HepG2 (cell line): ENCODE results near the gene CYP19A1. TPM values are rescaled to one million over a fixed set of nuclear protein-coding genes. Genes with fewer than 3 reads are reported as not detected.

Experiments used
- ATAC-seq: fragments of 200-7000 bp; cut with Tn5 transposase; 3 replicates; pipeline ENCODE4 v1.9.1; 2020; ENCODE audit warnings: mild to moderate bottlenecking, moderate library complexity
- BruUV-seq: library from RNA; stranded (reverse); fragments of 400-500 nt; replicated peaks from 2 replicates; lab custom pipeline; 2021; lab: Mats Ljungman, UMichigan
- CTCF ChIA-PET: fragments of 300-600 bp; formaldehyde crosslinking; extraction: SDS; loops from one replicate; lab custom pipeline; 2021; ENCODE audit warnings: low total read pairs, inconsistent platforms, low intra/inter-chr PET ratio; lab: Yijun Ruan, JAX
- POLR2A ChIA-PET: fragments of 350-600 bp; sonication (Branson Sonifier 250); formaldehyde crosslinking; loops from one replicate; lab custom pipeline; 2020; ENCODE audit warnings: antibody characterized with exemption, inconsistent platforms; lab: Yijun Ruan, JAX
- DNase-seq: peaks from one replicate; pipeline ENCODE4 v3.0.0-alpha.2; 2015; ENCODE audit warnings: low spot score
- FAIRE-seq: peaks from 3 replicates; lab custom pipeline; 2011; peaks lifted over from hg19 to GRCh38; lab: Jason Lieb, UNC
- H2AFZ ChIP-seq: one replicate; pipeline ENCODE4 v1.6.1; 2011; ENCODE audit warnings: low read length, inconsistent platforms
- H3K27ac ChIP-seq: fragments of 300-600 bp; 3 replicates; pipeline ENCODE4 v1.8.0; 2011; ENCODE audit warnings: mixed run types, mild to moderate bottlenecking, mixed read lengths, low read length, inconsistent platforms; ENCODE audit not compliant: insufficient read depth; ENCODE audit errors: extremely low read length
- H3K27me3 ChIP-seq, 2 experiments: fragments of 200-600 bp in 1 of 2; 2 replicates in 1 of 2; 3 replicates in 1 of 2; pipeline versions ENCODE4 v1.6.0 to v1.8.0; 2011; ENCODE audit warnings: low read length in 2 of 2, mild to moderate bottlenecking in 2 of 2, moderate library complexity in 2 of 2, inconsistent platforms in 1 of 2; ENCODE audit not compliant: insufficient read depth in 2 of 2, control insufficient read depth in 1 of 2
- H3K36me3 ChIP-seq, 2 experiments: fragments of 200-600 bp in 1 of 2; replicated peaks in 1 of 2; 2 replicates in 1 of 2; 3 replicates in 1 of 2; pipeline versions ENCODE4 v1.5.1 to v1.8.0; 2011; ENCODE audit warnings: low read length in 2 of 2, inconsistent platforms in 1 of 2; ENCODE audit not compliant: insufficient read depth in 2 of 2, control insufficient read depth in 1 of 2
- H3K4me1 ChIP-seq: 2 replicates; pipeline ENCODE4 v1.5.1; 2012; ENCODE audit warnings: low read length, inconsistent platforms; ENCODE audit not compliant: insufficient read depth
- H3K4me2 ChIP-seq: 2 replicates; pipeline ENCODE4 v1.6.0; 2011; ENCODE audit warnings: low read depth, low read length, inconsistent platforms
- H3K4me3 ChIP-seq, 3 experiments: fragments of 200-600 bp in 1 of 3; sonication (generic), shearing (Covaris generic) in 1 of 3; replicated peaks in 1 of 3; 2 replicates each; pipeline ENCODE4 v1.5.1; 2011 to 2016; ENCODE audit warnings: low read length in 3 of 3, inconsistent platforms in 2 of 3, low read depth in 2 of 3, mild to moderate bottlenecking in 2 of 3, control low read depth in 1 of 3, mixed read lengths in 1 of 3; ENCODE audit not compliant: insufficient read depth in 1 of 3
- H3K79me2 ChIP-seq: one replicate; pipeline ENCODE4 v1.6.1; 2011; ENCODE audit warnings: low read length, inconsistent platforms; ENCODE audit not compliant: insufficient read depth
- H3K9ac ChIP-seq: 2 replicates; pipeline ENCODE4 v1.6.0; 2011; ENCODE audit warnings: mild to moderate bottlenecking, low read depth, low read length, inconsistent platforms; ENCODE audit not compliant: insufficient read depth
- H3K9me3 ChIP-seq: 2 replicates; pipeline ENCODE4 v1.5.1; 2012; ENCODE audit warnings: mild to moderate bottlenecking, low read length
- H4K20me1 ChIP-seq: 2 replicates; pipeline ENCODE4 v1.6.0; 2011; ENCODE audit warnings: inconsistent platforms, mild to moderate bottlenecking, low read length, moderate library complexity; ENCODE audit not compliant: insufficient read depth
- ARNT ChIP-seq: fragments of 450-650 bp; IDR thresholded peaks from 2 replicates; pipeline ENCODE4 v1.6.1; 2017
- BCL6 ChIP-seq: IDR thresholded peaks from 2 replicates; pipeline ENCODE4 v1.6.1; 2016; ENCODE audit warnings: missing genetic modification reagents, missing compliant biosample characterization
- EEA1 ChIP-seq: sonication (generic); formaldehyde crosslinking; IDR thresholded peaks from 2 replicates; pipeline ENCODE4 v1.5.1; 2020; ENCODE audit warnings: mild to moderate bottlenecking, missing genetic modification reagents, borderline replicate concordance
- EED ChIP-seq: sonication (generic); formaldehyde crosslinking; IDR thresholded peaks from 2 replicates; pipeline ENCODE4 v1.5.0; 2020; ENCODE audit warnings: mild to moderate bottlenecking, missing genetic modification reagents
- ELF3 ChIP-seq: IDR thresholded peaks from 2 replicates; pipeline ENCODE4 v1.6.1; 2016; ENCODE audit warnings: missing genetic modification reagents, missing compliant biosample characterization
- GATAD1 ChIP-seq: IDR thresholded peaks from 2 replicates; pipeline ENCODE4 v1.6.1; 2016; ENCODE audit warnings: missing genetic modification reagents, missing compliant biosample characterization
- HHEX ChIP-seq: IDR thresholded peaks from 2 replicates; pipeline ENCODE4 v1.6.1; 2016; ENCODE audit warnings: control low read depth
- HOXA5 ChIP-seq: sonication (generic); formaldehyde crosslinking; IDR thresholded peaks from 2 replicates; pipeline ENCODE4 v1.4.0; 2020; ENCODE audit warnings: missing genetic modification reagents
- ISL2 ChIP-seq: sonication (generic); formaldehyde crosslinking; IDR thresholded peaks from 2 replicates; pipeline ENCODE4 v1.5.0; 2020; ENCODE audit warnings: missing genetic modification reagents
- KDM5A ChIP-seq: fragments of 200-600 bp; sonication (generic); IDR thresholded peaks from 2 replicates; pipeline ENCODE4 v1.7.0; 2018; ENCODE audit warnings: antibody characterized with exemption, mild to moderate bottlenecking, low read length, borderline replicate concordance
- RBM39 ChIP-seq: fragments of 200-400 bp; formaldehyde crosslinking; IDR thresholded peaks from one replicate; pipeline ENCODE4 v1.6.1; 2018; ENCODE audit warnings: antibody characterized with exemption, mild to moderate bottlenecking, low read depth, low read length; ENCODE audit not compliant: poor library complexity, severe bottlenecking
- RCOR2 ChIP-seq: IDR thresholded peaks from 2 replicates; pipeline ENCODE4 v1.6.1; 2016; ENCODE audit warnings: missing biosample characterization, missing genetic modification reagents
- YY1 ChIP-seq: IDR thresholded peaks from 2 replicates; pipeline ENCODE4 v1.6.1; 2011; ENCODE audit warnings: low read length, low read depth, moderate library complexity, mild to moderate bottlenecking; ENCODE audit not compliant: insufficient read depth, insufficient replicate concordance
- ZBTB33 ChIP-seq: sonication (generic); formaldehyde crosslinking; IDR thresholded peaks from 2 replicates; pipeline ENCODE4 v1.4.0; 2020; ENCODE audit warnings: missing genetic modification reagents
- ZNF180 ChIP-seq: sonication (generic); formaldehyde crosslinking; IDR thresholded peaks from 2 replicates; pipeline ENCODE4 v1.4.0; 2020; ENCODE audit warnings: low read depth, missing genetic modification reagents, borderline replicate concordance
- whole genome bisulfite sequencing: methylation state at CpG from one replicate; pipeline ENCODE4 v1.1.6; 2017; ENCODE audit warnings: low lambda C conversion rate; 5-methylcytosine and 5-hydroxymethylcytosine counted together
- in situ Hi-C: cut with HindIII; loops from 2 replicates; pipeline ENCODE4 v1.10.0; 2017; ENCODE audit warnings: low pct_unique_long_range_greater_than_20kb; ENCODE audit not compliant: extremely low pct_ligation_motif_present
- intact Hi-C: fragments of 100-400 bp; cut with micrococcal nuclease; formaldehyde crosslinking; loops from one replicate; pipeline ENCODE4 v1.10.0; 2022; ENCODE audit not compliant: unreplicated experiment
- polyA plus RNA-seq, 8 experiments: library from polyadenylated mRNA; depleted of rRNA in 3 of 8; stranded (reverse) in 7 of 8; unstranded in 1 of 8; fragments of >200 nt; fragmentation: Illumina TruSeq in 4 of 8; extraction: Trizol in 4 of 8; gene quantifications; 2 replicates each; pipeline versions ENCODE4 v1.2.1 to v1.2.3, GENCODE V29; 2011 to 2016; ENCODE audit warnings: low read depth in 4 of 8, missing spikeins in 1 of 8, mixed read lengths in 1 of 8; ENCODE audit not compliant: insufficient read depth in 1 of 8
- total RNA-seq, 5 experiments: library from RNA; depleted of rRNA; stranded (reverse); fragments of >200 nt; fragmentation: Illumina TruSeq; extraction: Trizol; gene quantifications; 2 replicates each; pipeline ENCODE4 v1.2.3, GENCODE V29; 2016; ENCODE audit warnings: low read depth in 1 of 5
- TF ChIP-seq, protein P1 (sequence below): sonication (generic); formaldehyde crosslinking; IDR thresholded peaks from 2 replicates; pipeline ENCODE4 v1.4.0; 2020; ENCODE audit warnings: missing genetic modification reagents, borderline replicate concordance
- TF ChIP-seq, protein P2 (sequence below): sonication (generic); formaldehyde crosslinking; IDR thresholded peaks from 2 replicates; pipeline ENCODE4 v1.4.0; 2020; ENCODE audit warnings: mild to moderate bottlenecking, missing genetic modification reagents

Gene CYP19A1
- total and polyA plus RNA-seq, 2 of the 13 experiments (the other 11 are each of a cell fraction or from before 2014, with no cell fraction given): 10.9 to 23.0 TPM

GRCh38 chr15:51189669-51190385 is 148.6 kb downstream of the CYP19A1 start:
- Histone ChIP-seq H3K4me3 (no peak overlapping the region), H3K36me3 (no peaks in the 10 kb centered on the region), H2AFZ (no peak overlapping the region), H3K9me3 (no peaks in the 10 kb centered on the region), H3K79me2 (no peaks in the 10 kb centered on the region), H3K27me3 (no peaks in the 10 kb centered on the region), H4K20me1 (peaks cover 6% of the 10 kb centered on the region; the same call in 1 of the 2 replicates), H3K27ac (no peak overlapping the region), H3K4me2 (no peak overlapping the region), H3K9ac (no peak overlapping the region), H3K4me1 (peaks cover 26% of the 10 kb centered on the region)
- POLR2A ChIA-PET: no interaction called here
- BruUV-seq: no TSS peak
- in situ Hi-C loops (no loop called here), intact Hi-C loops (no loop called here)
- WGBS: 74% methylated on average over 6 of the region's 6 CpGs
- no peak for FAIRE-seq
- no peak for DNase-seq
- CTCF ChIA-PET: no interaction called here
- no peak for ATAC-seq
- TF ChIP-seq YY1 (no peak), EED (CRISPR knock-in tag) (no peak), HOXA5 (no peak), ISL2 (CRISPR knock-in tag) (no peak), RCOR2 (CRISPR knock-in tag) (no peak), ZNF180 (no peak), ELF3 (no peak), ARNT (no peak), BCL6 (CRISPR knock-in tag) (no peak), KDM5A (no peak), EEA1 (no peak), HHEX (CRISPR knock-in tag) (no peak), ZBTB33 (CRISPR knock-in tag) (no peak), GATAD1 (CRISPR knock-in tag) (no peak), RBM39 (no peak)
- TF ChIP-seq, protein P1, sequence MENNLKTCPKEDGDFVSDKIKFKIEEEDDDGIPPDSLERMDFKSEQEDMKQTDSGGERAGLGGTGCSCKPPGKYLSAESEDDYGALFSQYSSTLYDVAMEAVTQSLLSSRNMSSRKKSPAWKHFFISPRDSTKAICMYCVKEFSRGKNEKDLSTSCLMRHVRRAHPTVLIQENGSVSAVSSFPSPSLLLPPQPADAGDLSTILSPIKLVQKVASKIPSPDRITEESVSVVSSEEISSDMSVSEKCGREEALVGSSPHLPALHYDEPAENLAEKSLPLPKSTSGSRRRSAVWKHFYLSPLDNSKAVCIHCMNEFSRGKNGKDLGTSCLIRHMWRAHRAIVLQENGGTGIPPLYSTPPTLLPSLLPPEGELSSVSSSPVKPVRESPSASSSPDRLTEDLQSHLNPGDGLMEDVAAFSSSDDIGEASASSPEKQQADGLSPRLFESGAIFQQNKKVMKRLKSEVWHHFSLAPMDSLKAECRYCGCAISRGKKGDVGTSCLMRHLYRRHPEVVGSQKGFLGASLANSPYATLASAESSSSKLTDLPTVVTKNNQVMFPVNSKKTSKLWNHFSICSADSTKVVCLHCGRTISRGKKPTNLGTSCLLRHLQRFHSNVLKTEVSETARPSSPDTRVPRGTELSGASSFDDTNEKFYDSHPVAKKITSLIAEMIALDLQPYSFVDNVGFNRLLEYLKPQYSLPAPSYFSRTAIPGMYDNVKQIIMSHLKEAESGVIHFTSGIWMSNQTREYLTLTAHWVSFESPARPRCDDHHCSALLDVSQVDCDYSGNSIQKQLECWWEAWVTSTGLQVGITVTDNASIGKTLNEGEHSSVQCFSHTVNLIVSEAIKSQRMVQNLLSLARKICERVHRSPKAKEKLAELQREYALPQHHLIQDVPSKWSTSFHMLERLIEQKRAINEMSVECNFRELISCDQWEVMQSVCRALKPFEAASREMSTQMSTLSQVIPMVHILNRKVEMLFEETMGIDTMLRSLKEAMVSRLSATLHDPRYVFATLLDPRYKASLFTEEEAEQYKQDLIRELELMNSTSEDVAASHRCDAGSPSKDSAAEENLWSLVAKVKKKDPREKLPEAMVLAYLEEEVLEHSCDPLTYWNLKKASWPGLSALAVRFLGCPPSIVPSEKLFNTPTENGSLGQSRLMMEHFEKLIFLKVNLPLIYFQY (CRISPR knock-in tag): no peak
- TF ChIP-seq, protein P2, sequence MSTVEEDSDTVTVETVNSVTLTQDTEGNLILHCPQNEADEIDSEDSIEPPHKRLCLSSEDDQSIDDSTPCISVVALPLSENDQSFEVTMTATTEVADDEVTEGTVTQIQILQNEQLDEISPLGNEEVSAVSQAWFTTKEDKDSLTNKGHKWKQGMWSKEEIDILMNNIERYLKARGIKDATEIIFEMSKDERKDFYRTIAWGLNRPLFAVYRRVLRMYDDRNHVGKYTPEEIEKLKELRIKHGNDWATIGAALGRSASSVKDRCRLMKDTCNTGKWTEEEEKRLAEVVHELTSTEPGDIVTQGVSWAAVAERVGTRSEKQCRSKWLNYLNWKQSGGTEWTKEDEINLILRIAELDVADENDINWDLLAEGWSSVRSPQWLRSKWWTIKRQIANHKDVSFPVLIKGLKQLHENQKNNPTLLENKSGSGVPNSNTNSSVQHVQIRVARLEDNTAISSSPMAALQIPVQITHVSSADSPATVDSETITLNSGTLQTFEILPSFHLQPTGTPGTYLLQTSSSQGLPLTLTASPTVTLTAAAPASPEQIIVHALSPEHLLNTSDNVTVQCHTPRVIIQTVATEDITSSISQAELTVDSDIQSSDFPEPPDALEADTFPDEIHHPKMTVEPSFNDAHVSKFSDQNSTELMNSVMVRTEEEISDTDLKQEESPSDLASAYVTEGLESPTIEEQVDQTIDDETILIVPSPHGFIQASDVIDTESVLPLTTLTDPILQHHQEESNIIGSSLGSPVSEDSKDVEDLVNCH (CRISPR knock-in tag): no peak
